Left ventricle myocardium superior (tissue), 1 donor: ENCODE measurements around the gene NINL. TPM values are rescaled to one million over a fixed set of nuclear protein-coding genes. Genes with fewer than 3 reads are reported as not detected.
"Not testable (repeated sequence)": the region's sequence is repeated elsewhere in the genome, so short reads cannot be mapped to it uniquely, and the experiment has no call there.

Source experiments
- ATAC-seq: fragments of 200-7000 bp; cut with Tn5 transposase; one replicate; pipeline ENCODE4 v1.9.1; 2020; ENCODE audit warnings: mild to moderate bottlenecking, moderate library complexity
- DNase-seq: peaks from one replicate; pipeline ENCODE4 v3.0.0-alpha.2; 2020
- intact Hi-C: fragments of 100-400 bp; cut with micrococcal nuclease; formaldehyde crosslinking; loops from one replicate; pipeline ENCODE4 v1.11.0; 2022
- total RNA-seq: library from RNA; stranded (reverse); fragmentation: NEBNext Ultra II Directional; extraction: Animal tissue kit (Norgen Biotek cat#: 25700); gene quantifications from one replicate; pipeline ENCODE4 v1.2.1, GENCODE V29; 2021
- donor health status: DM: no; HTN: yes; CAD: no; lungs with severe emphysema.

The NINL gene
- total RNA-seq, 1 donor from 2014 or later: 7.6 TPM

DNA sequence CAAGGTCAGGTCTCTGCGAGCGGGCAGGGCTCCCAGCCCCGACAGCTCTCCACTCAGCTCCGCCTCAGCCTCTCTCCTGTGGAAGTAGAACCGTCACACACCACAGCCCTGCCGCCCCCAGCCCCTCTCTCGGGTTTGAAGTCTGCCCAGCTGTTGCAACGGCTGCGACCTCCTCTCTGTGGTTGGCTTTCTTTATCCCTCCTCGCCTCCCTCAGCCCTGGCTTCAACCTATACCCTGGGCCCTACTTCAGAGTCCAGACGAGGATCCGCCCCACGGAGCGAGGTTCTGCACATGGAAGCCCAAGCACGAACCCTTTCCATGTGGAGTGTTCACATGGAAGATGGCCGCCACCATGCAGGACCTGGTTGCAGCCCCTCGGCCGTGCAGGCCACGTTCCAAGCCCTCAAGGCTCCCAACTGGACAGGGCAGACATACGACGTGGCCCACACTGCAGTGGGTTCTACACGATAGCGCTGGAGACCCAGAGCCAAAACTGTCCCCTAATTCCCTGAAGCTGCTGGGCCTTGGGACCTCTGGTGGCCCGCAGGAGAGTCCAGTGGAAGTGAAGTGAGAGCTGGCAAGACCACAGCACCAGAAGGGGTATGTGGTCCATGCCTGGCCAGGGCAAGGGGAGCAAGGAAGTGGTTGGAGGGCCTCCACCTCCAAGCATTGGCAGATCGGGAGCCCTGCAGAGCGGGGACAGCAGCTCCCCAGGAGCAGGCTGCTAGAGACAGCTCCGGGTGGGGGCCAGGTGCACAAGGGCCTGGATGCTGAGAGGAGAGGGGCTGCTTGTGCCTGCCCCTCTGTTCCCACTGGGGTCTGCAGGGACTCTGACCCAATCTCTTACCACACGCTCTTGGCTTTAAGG, 108.1 kb downstream of the NINL start:
- ATAC-seq (no peak), DNase-seq (no peak)
- intact Hi-C loops: no loop called here

DNA sequence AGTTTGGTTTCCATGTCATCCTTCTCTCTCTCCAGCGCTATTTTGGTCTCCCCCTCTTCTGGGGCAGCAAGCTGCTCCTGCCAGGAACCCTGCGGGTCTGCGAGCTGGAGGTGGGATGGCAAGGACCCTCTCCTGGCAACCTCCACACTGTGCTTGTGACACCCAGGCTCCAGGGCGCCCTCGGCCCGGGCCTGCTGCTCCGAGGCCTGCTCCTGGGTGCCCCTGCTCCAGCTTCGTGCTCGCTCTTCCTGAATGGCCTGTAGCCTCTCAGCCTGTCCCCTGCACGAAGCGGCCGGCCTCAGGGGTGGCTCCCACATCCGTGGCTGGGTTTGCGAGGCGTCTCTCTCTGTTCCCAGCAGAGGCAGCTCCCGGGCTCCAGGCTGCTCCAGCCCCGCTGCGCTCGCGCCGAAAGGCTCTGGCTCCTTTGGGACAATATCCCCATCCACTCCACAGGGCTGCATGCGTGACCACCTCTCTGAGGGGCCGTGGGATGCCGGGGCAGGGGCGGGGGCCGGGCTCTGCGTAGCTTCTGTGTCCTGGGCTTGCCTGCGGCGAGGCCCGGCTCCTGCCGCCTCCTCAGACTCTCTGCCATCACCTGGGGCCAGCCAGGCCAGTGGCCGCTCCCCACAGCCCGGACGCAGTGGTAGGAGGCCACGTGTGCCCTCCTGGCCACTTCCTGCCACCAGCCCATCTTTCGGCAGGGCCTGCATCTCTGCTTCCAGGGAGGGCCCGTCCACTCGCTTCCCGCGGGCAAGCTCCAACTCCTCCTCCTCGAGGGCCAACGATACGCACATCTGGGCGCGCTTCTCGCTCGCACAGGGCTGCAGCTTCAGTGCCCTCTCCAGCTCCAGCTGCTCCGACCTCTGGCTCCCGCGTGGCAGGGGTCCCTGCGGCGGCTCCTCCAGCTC, 109.0 kb downstream of the NINL start:
- intact Hi-C loops: no loop called here
- no peak for DNase-seq
- no peak for ATAC-seq

DNA sequence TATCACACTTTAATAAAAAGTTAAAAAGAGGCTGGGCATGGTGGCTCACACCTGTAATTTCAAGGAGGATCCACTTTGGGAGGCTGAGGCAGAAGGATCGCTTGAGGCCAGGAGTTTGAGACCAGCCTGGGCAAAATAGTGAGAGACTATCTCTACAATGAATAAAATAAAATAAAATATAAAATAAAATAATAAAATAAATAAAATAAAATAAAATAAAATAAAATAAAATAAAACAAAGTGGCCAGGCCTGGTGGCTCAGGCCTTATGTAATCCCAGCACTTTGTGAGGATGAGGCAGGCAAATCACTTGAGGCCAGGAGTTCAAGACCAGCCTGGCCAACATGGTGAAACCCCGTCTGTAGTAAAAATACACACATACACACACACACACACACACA, 112.0 kb downstream of the NINL start:
- intact Hi-C loops, DNase-seq, ATAC-seq: not testable (repeated sequence)

DNA sequence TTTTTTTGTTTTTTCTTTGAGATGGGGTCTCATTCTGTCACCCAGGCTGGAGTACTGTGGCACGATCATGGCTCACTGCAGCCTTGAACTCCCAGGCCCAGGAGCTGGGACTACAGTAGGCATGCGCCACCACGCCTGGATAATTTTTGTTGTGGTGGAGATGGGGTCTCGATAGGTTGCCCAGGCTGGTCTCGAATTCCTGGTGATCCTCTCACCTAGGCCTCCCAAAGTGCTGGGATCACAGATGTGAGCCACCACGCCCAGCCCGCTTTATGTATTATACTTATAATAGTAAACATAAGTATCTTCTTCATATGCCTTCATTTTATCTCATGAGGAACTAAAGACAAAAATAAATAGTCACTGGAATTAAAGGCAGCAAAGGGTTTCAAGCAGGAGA, 114.3 kb downstream of the NINL start:
- DNase-seq (no peak), ATAC-seq (no peak)
- intact Hi-C loops: no loop called here

DNA sequence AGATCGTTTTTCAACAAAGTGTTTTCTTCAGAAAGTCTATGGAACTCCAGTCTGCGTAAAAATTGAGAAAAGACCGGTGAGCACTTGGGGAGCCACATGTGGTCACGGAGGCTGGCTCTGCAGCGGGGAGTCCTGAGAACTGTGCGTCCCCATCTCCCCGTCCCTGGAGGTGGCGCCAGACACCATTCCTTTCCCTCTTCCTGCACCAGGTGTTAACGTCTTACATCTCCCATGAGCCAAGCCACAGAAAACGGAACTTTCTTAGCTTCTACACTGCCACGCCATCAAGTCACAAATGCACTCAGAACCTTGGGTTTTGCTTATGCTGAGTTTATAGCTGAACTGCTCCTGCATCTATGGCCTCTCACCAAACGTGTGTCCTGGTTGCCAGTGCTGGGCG, 115.3 kb downstream of the NINL start:
- intact Hi-C loops: no loop called here
- no peak for ATAC-seq
- no peak for DNase-seq

DNA sequence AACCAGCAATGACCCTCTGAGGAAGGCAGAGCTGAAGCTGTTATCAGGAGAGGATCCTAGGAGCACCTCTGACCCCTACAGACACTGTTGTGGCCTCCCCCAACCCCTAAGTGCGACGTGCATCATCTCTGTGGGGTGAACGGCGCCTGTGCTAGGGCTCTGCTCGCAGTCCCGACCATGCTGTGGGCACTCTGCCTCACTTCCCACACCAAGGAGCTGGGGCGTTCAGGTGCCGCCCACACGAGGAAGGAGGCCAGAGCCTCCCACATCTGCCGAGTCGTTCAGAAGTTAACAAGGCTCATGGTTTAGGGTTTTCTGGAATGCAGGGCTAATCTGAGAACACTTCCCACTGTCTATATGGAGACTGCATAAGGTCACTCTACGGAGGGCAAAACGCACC, 115.8 kb downstream of the NINL start:
- no peak for DNase-seq
- ATAC-seq: no peak
- intact Hi-C loops: no loop called here

DNA sequence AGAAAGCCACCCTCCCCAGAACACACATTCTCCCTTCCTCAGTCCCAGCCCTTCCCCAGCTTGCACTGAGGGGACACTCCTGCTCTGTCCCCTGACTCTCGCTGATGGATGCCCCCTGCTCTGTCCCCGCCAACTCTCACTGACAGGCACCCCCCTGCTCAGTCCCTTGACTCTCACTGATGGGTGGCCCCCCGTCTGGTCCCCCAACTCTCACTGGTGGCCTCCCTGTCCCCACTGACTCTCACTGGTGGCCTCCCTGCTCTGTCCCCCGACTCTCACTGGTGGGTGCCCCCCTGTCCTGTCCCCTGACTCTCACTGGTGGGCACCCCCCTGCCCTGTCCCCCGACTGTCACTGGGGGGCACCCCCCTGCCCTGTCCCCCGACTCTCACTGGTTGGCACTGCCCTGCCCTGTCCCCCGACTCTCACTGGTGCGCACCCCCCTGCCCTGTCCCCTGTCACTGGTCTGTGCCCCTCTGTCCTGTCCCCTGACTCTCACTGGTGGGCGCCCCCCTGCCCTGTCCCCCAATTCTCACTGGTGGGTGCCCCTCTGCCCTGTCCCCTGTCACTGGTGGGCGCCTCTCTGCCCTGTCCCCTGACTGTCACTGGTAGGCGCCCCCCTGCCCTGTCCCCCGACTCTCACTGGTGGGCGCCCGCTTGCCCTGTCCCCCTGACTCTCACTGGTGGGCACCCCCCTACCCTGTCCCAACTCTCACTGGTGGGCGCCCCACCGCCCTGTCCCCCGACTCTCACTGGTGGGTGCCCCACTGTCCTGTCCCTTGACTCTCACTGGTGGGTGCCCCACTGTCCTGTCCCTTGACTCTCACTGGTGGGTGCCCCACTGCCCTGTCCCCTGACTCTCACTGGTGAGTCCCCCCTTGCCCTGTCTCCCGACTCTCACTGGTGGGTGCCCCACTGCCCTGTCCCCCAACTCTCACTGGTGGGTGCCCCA, 116.9 kb downstream of the NINL start:
- DNase-seq: no peak
- intact Hi-C loops: no loop called here
- no peak for ATAC-seq

DNA sequence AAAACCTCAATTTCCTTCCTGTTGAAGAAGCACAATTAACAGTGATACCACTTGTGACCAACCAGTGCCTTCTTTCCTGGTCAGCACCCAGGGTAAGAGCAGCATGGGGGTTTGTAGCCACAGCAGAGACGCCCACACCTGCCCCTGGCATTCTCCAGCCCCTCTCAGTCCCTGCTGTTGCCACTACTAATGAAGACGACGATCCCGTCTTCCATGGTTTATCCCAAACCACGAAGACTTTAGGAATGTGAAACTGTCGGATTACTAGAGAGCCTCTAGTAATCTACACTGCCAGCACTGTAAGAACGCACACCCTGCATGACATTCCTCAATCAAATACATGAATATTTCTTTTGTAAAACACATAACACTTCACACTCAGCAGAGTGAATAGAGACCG, 117.9 kb downstream of the NINL start:
- DNase-seq: no peak
- intact Hi-C loops: no loop called here
- no peak for ATAC-seq

DNA sequence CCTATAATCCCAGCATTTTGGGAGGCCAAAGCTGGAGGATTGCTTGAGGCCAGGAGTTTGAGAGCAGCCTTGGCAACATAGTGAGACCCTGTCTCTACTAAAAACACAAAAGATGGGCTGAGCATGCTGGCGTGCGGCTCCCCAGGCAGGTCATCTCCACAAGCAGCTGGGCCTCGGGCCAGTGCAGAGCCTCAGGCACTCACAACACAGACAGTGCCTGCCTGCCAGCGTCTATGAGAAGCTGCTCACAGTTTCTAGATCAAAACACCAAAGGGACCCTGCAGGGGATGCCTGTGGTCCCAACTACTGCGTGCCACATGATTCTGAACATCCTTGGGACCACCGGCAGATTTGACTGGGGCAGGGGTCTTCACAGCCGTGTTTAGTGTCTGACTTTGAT, 118.5 kb downstream of the NINL start:
- intact Hi-C loops: no loop called here
- DNase-seq: no peak
- ATAC-seq: no peak

DNA sequence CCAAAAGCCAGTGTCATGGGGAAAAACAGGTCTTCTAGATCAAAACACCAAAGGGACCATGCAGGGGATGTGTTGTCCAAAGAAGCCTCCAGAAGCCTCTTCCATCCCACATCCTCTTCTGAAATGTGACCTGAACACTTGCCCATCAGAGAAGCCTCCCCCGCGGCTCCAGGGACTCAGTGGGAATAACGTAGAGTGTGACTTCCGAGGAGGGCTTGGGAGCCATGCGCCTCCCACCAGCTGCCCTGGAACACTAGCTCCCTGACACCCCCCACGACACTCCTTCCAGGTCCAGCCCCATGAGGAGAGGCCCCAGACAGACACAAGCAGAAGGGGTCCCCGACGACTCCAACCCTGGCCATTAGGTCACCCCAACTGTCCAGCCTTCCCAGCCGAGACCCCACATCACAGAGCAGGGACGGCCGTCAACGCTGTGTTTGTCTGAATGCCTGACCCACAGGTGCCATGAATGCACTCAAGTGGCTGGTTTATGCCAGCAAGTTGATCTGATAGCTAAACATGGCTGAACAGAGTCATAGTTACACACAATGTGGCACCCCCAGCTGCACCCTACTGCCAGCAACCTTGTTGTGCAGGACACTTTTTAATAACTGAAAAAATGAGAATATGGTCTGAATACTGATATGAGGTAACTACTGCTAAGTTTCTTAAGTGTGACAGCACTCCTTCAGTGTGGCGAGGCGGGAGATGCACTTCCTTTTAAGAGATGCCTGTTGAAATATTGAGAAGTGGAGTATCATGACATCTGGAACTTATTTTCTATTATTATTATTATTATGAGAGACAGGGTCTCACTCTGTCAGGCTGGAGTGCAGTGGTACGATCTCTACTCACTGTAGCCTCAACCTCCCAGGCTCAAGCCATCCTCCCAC, 119.8 kb downstream of the NINL start:
- peak; percentile 39 for ATAC-seq

DNA sequence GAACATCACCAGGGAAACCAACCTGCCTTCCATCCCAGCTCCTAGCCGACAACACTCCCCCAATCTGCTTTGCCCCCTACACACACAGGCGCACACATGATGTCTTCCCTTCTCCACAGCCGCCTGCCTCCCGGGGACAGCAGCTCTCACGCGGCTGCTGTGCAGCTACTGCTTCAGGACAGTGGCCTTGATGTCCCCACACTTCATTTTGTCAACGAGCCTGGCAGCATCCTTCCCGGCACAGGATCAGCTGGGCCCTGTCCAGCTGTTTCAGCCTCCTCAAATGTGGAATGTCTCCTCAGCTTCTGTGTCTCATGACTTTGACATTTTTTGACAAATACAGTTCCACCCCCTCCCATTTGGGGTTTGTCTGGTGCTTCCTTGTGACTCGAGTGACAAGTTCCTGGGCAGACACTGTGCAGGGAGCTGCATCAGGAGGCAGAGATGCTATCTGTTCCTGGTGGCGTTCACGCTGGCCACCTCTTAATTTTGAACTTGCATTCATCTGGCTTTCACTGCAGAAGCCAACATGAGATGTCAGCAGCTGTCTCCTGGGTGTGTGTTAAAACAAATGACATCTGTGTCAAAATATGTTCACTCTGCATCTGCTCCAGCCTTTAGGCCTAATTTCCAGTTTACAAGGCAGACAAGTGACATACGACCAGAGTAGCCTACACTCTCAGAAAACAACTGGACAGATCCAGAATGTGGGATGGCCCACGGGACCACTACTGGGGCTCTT, 120.7 kb downstream of the NINL start:
- intact Hi-C loops: no loop called here
- DNase-seq (no peak), ATAC-seq (peak; percentile 39)

More for the DNA sequence above, 119.8 kb downstream of the NINL start:
- no peak for DNase-seq
- intact Hi-C loops: no loop called here

DNA sequence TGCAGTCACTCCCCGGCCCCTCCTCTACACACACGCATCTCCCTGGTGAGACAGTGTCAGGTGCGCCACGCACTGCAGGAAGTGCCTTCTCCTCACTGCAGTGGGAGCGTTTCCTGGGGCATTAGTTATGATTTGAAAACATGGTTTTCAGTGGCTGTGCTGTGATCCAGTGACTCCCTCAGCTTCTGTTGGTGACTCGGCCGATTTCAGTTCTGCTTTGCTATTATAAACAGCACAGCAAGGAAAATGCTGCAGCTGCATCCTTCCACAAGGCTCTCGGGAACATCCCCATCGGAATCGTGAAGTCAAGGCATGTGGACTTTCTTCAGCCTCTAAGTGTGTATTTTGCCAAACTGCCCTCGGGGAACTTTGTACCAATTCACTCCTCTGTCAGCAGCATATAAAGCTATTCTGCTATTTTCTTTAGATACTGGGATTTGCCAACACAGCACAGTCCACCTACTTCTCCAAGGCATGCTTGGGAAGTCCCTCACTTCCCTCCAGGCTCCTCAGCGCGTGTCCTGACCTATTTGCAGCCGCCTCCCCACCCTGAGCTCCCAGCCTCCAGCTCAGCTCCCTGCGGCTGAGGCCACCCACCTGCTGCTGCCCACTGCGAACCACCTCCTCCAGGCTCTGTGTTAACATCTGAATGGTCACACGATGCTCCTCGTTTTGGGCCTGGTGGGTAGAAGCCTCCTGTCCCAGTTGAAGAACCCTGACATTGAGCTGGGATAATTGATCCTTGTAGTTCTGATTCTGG, 123.4 kb downstream of the NINL start:
- no peak for DNase-seq
- ATAC-seq: peak; percentile 24
- intact Hi-C loops: no loop called here

DNA sequence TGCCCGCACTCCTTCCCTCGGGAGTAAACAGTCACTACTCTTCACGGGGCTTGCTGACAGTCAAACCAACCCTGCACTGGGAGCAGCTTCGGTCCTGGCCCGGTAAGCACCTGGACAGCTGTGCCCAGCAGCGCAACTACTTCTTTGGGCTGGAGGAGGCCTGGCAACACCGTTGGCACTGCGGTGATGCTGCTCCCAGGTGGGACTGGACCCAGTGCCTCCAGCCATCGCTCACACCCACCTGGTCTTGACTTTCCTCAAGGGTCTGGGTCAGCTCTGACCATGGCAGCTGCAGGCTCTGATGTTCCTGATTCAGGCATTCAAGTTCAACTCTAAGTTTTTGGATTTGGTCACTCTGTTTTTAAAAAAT, 124.1 kb downstream of the NINL start:
- ATAC-seq (no peak), DNase-seq (no peak)
- intact Hi-C loops: no loop called here

DNA sequence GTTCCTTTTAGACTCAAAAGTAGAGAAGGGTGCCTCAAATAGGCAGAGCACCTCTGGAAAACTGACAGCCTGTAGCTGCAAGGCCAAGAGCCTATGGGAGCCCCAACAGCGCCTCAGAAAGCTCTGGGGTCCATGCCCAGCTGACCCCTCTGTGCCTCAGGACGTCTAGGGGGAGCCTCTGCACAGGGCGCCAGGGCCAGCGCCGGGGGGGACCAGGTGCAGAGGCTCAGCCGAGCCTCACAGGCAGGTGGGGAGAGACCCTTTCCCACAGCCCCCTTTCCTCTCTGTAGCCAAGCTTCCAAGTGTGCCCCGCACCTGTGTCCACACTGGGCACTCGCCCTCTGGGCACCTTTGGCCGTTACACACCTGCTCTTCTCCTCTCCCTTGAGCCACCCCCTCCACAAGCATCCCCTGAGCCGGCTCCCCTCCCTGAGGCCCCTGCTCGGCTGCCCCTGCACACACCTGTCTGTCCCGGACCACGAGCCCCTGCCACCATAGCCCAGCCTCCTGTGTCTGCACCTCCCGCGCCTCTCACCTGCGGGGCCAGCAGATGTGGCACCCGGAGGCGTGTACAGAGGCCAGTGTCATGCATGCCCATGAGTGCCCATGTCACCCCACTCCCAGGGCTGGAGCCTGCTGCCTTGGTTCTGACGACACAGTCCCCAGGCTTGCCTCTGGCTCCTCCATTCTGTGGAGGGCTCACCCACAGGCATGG, 124.6 kb downstream of the NINL start:
- intact Hi-C loops: no loop called here
- ATAC-seq (no peak), DNase-seq (no peak)

DNA sequence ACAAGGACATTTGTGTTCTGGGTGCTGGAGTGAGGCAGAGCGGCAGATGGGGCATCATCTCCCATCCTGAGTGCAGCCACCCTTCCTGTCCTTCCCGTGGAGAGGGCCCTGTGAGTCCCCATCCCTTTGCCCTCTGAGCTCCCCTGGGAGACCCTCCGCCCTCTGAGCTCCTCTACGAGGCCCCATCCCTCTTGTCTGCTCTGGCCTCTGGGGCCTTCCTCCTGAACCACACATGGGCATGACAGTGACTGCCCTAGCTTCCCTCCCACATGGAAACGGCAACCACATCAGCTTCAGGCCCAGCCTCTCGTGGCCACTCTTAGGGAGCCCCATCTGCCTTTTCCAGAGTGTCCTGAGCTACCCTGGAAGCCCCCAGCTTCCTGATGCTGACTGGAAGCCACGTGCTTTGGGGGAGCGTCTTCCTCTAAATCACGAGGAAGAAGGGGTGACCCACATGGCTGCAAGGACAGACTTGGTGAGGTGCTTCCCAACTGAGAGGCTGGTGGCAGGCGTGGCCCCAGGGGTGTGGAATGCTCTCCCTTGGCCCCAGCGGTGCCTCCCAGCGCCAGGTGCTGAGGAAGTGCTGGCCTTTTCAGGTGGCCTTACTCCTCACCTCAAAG, 125.3 kb downstream of the NINL start:
- intact Hi-C loops: no loop called here
- ATAC-seq (no peak), DNase-seq (no peak)
